ENCODE results near the gene BZW2.

BZW2 gene

GRCh38 chr7:16645593-16646471, at the start of gene BZW2, which contains the start of gene ANKMY2:
BZW2 (plus strand) TSS chr7:16646181; CDS start chr7:16665444, 19,263 bp downstream.
ANKMY2 (minus strand) TSS chr7:16645754; CDS start chr7:16645573, 181 bp downstream.
- peak; percentile 94 for DNase-seq (ENCODE audit: low spot score)

GRCh38 chr7:16598015-16598414, 48.0 kb upstream of the BZW2 start:
- no peak for DNase-seq (ENCODE audit: low spot score)

- DNase-seq (ENCODE audit: low spot score) = no peak
These were observed 46.1 kb upstream of the BZW2 start for GRCh38 chr7:16599860-16600259.

GRCh38 chr7:16603633-16604032, 42.3 kb upstream of the BZW2 start:
- DNase-seq (ENCODE audit: low spot score) = no peak

GRCh38 chr7:16604054-16604453, 41.9 kb upstream of the BZW2 start:
- no peak for DNase-seq (ENCODE audit: low spot score)

- no peak for DNase-seq (ENCODE audit: low spot score)
These were observed 39.3 kb upstream of the BZW2 start for GRCh38 chr7:16606704-16607103.

GRCh38 chr7:16609842-16610450, 36.0 kb upstream of the BZW2 start:
- no peak for DNase-seq (ENCODE audit: low spot score)

GRCh38 chr7:16611711-16612110, 34.3 kb upstream of the BZW2 start:
- DNase-seq (ENCODE audit: low spot score) = no peak

GRCh38 chr7:16615228-16615627, 30.8 kb upstream of the BZW2 start:
- no peak for DNase-seq (ENCODE audit: low spot score)

- DNase-seq (ENCODE audit: low spot score) = no peak
These were observed 29.9 kb upstream of the BZW2 start for GRCh38 chr7:16616122-16616521.

GRCh38 chr7:16616542-16616941, 29.4 kb upstream of the BZW2 start:
- DNase-seq (ENCODE audit: low spot score) = no peak

- DNase-seq (ENCODE audit: low spot score) = no peak
These were observed 26.0 kb upstream of the BZW2 start for GRCh38 chr7:16619979-16620408.

- no peak for DNase-seq (ENCODE audit: low spot score)
These were observed 19.6 kb upstream of the BZW2 start for GRCh38 chr7:16626388-16626787.

- DNase-seq (ENCODE audit: low spot score) = no peak
These were observed 18.7 kb upstream of the BZW2 start for GRCh38 chr7:16627236-16627635.

- no peak for DNase-seq (ENCODE audit: low spot score)
These were observed 15.3 kb upstream of the BZW2 start for GRCh38 chr7:16630654-16631053.

- DNase-seq (ENCODE audit: low spot score) = no peak
These were observed 11.7 kb upstream of the BZW2 start for GRCh38 chr7:16634271-16634738.

- DNase-seq (ENCODE audit: low spot score) = no peak
These were observed 9.4 kb upstream of the BZW2 start for GRCh38 chr7:16636555-16637101.

GRCh38 chr7:16637379-16637778, 8.6 kb upstream of the BZW2 start:
- no peak for DNase-seq (ENCODE audit: low spot score)

- no peak for DNase-seq (ENCODE audit: low spot score)
These were observed 7.4 kb upstream of the BZW2 start for GRCh38 chr7:16638282-16639280.

GRCh38 chr7:16644157-16644556, 1.8 kb upstream of the BZW2 start:
- DNase-seq (ENCODE audit: low spot score) = no peak
